HepG2 (cell line): ENCODE measurements around the gene DNMT3B. TPM values are rescaled to one million over a fixed set of nuclear protein-coding genes. Genes with fewer than 3 reads are reported as not detected.

Experiments
- CEBPG ChIP-seq: IDR thresholded peaks from 2 replicates; pipeline ENCODE4 v1.6.1; 2016
- DNMT1 ChIP-seq: sonication (generic); formaldehyde crosslinking; IDR thresholded peaks from 2 replicates; pipeline ENCODE4 v1.5.1; 2020; ENCODE audit warnings: mild to moderate bottlenecking, missing genetic modification reagents
- DRAP1 ChIP-seq: IDR thresholded peaks from 2 replicates; pipeline ENCODE4 v1.6.1; 2016; ENCODE audit warnings: missing genetic modification reagents, missing compliant biosample characterization
- ETV5 ChIP-seq: IDR thresholded peaks from 2 replicates; pipeline ENCODE4 v1.6.1; 2018; ENCODE audit warnings: missing biosample characterization, missing genetic modification reagents, inconsistent platforms, borderline replicate concordance
- FOXM1 ChIP-seq: sonication (generic); formaldehyde crosslinking; IDR thresholded peaks from 2 replicates; pipeline ENCODE4 v1.5.0; 2020; ENCODE audit warnings: missing genetic modification reagents
- GRHL1 ChIP-seq: sonication (generic); formaldehyde crosslinking; conservative IDR thresholded peaks from 2 replicates; pipeline ENCODE4 v1.8.0; 2022; ENCODE audit warnings: missing genetic modification reagents
- HNRNPK ChIP-seq: fragments of 200-400 bp; formaldehyde crosslinking; IDR thresholded peaks from 2 replicates; pipeline ENCODE4 v1.6.1; 2018; ENCODE audit warnings: low read length, low read depth, moderate library complexity, mild to moderate bottlenecking; ENCODE audit not compliant: poor library complexity, severe bottlenecking
- KLF12 ChIP-seq: sonication (generic); formaldehyde crosslinking; IDR thresholded peaks from 2 replicates; pipeline ENCODE4 v1.4.0; 2020; ENCODE audit warnings: missing genetic modification reagents, borderline replicate concordance
- MXI1 ChIP-seq: IDR thresholded peaks from 3 replicates; pipeline ENCODE4 v1.6.1; 2012; ENCODE audit warnings: low read depth, low read length, inconsistent platforms, borderline replicate concordance
- NBN ChIP-seq: fragments of 450-650 bp; conservative IDR thresholded peaks from 2 replicates; pipeline ENCODE4 v1.6.1; 2017
- PLSCR1 ChIP-seq: sonication (generic); formaldehyde crosslinking; IDR thresholded peaks from 2 replicates; pipeline ENCODE4 v1.5.0; 2020; ENCODE audit warnings: missing genetic modification reagents, mild to moderate bottlenecking, borderline replicate concordance
- RELA ChIP-seq: sonication (generic); formaldehyde crosslinking; IDR thresholded peaks from 2 replicates; pipeline ENCODE4 v1.4.0; 2020; ENCODE audit warnings: missing genetic modification reagents
- SIN3A ChIP-seq: IDR thresholded peaks from 2 replicates; pipeline ENCODE4 v1.6.1; 2011; ENCODE audit warnings: low read depth, mild to moderate bottlenecking, control low read depth, low read length, borderline replicate concordance
- SKIL ChIP-seq: sonication (generic); formaldehyde crosslinking; IDR thresholded peaks from 2 replicates; pipeline ENCODE4 v1.8.0; 2022; ENCODE audit warnings: missing genetic modification reagents, mild to moderate bottlenecking, moderate library complexity, borderline replicate concordance
- SMAD3 ChIP-seq: sonication (generic); formaldehyde crosslinking; IDR thresholded peaks from 2 replicates; pipeline ENCODE4 v1.4.0; 2020; ENCODE audit warnings: missing genetic modification reagents
- SMARCE1 ChIP-seq: fragments of 450-650 bp; IDR thresholded peaks from 2 replicates; pipeline ENCODE4 v1.6.1; 2017; ENCODE audit warnings: borderline replicate concordance
- SRSF9 ChIP-seq: fragments of 200-400 bp; formaldehyde crosslinking; IDR thresholded peaks from 2 replicates; pipeline ENCODE4 v1.6.1; 2018; ENCODE audit warnings: borderline replicate concordance, mild to moderate bottlenecking, low read depth, low read length; ENCODE audit not compliant: insufficient read depth, poor library complexity, severe bottlenecking
- TCF12 ChIP-seq, 2 experiments: fragments of 450-650 bp in 1 of 2; sonication (generic) in 1 of 2; formaldehyde crosslinking in 1 of 2; IDR thresholded peaks; 2 replicates each; pipeline versions ENCODE4 v1.6.1 to v1.8.0; 2017 to 2022; ENCODE audit warnings: antibody characterized with exemption in 1 of 2, mild to moderate bottlenecking in 1 of 2, missing genetic modification reagents in 1 of 2, moderate library complexity in 1 of 2
- WIZ ChIP-seq: sonication (generic); formaldehyde crosslinking; IDR thresholded peaks from 2 replicates; pipeline ENCODE4 v1.5.1; 2020; ENCODE audit warnings: mild to moderate bottlenecking, missing genetic modification reagents
- ZC3H4 ChIP-seq: sonication (generic); formaldehyde crosslinking; IDR thresholded peaks from 2 replicates; pipeline ENCODE4 v1.4.0; 2020; ENCODE audit warnings: missing genetic modification reagents, borderline replicate concordance
- ZKSCAN1 ChIP-seq: fragments of 150-350 bp; IDR thresholded peaks from 2 replicates; pipeline ENCODE4 v1.6.1; 2014; ENCODE audit warnings: low read length
- ZNF430 ChIP-seq: sonication (generic); formaldehyde crosslinking; IDR thresholded peaks from 2 replicates; pipeline ENCODE4 v1.9.0; 2021; ENCODE audit warnings: mild to moderate bottlenecking, missing genetic modification reagents
- ZNF562 ChIP-seq: sonication (generic); formaldehyde crosslinking; IDR thresholded peaks from 2 replicates; pipeline ENCODE4 v1.8.0; 2022; ENCODE audit warnings: missing genetic modification reagents, borderline replicate concordance
- ZNF589 ChIP-seq: sonication (generic); formaldehyde crosslinking; conservative IDR thresholded peaks from 2 replicates; pipeline ENCODE4 v1.8.0; 2022; ENCODE audit warnings: mild to moderate bottlenecking, moderate library complexity, missing genetic modification reagents
- ZNF737 ChIP-seq: sonication (generic); formaldehyde crosslinking; IDR thresholded peaks from 2 replicates; pipeline ENCODE4 v1.5.0; 2020; ENCODE audit warnings: missing genetic modification reagents, mild to moderate bottlenecking, borderline replicate concordance
- ZNF746 ChIP-seq: sonication (generic); formaldehyde crosslinking; IDR thresholded peaks from 2 replicates; pipeline ENCODE4 v1.8.0; 2022; ENCODE audit warnings: mild to moderate bottlenecking, missing genetic modification reagents
- ZNF772 ChIP-seq: sonication (generic); formaldehyde crosslinking; IDR thresholded peaks from 2 replicates; pipeline ENCODE4 v1.5.0; 2020; ENCODE audit warnings: mild to moderate bottlenecking, missing genetic modification reagents
- ZSCAN29 ChIP-seq: sonication (generic); formaldehyde crosslinking; conservative IDR thresholded peaks from 2 replicates; pipeline ENCODE4 v1.4.0; 2020; ENCODE audit warnings: mild to moderate bottlenecking, missing genetic modification reagents
- polyA plus RNA-seq, 8 experiments: library from polyadenylated mRNA; depleted of rRNA in 3 of 8; stranded (reverse) in 7 of 8; unstranded in 1 of 8; fragments of >200 nt; fragmentation: Illumina TruSeq in 4 of 8; extraction: Trizol in 4 of 8; gene quantifications; 2 replicates each; pipeline versions ENCODE4 v1.2.1 to v1.2.3, GENCODE V29; 2011 to 2016; ENCODE audit warnings: low read depth in 4 of 8, missing spikeins in 1 of 8, mixed read lengths in 1 of 8; ENCODE audit not compliant: insufficient read depth in 1 of 8
- total RNA-seq, 5 experiments: library from RNA; depleted of rRNA; stranded (reverse); fragments of >200 nt; fragmentation: Illumina TruSeq; extraction: Trizol; gene quantifications; 2 replicates each; pipeline ENCODE4 v1.2.3, GENCODE V29; 2016; ENCODE audit warnings: low read depth in 1 of 5

The DNMT3B gene
- total and polyA plus RNA-seq, 2 of the 13 experiments (the other 11 are each of a cell fraction or from before 2014, with no cell fraction given): 3.8 to 13.9 TPM

GRCh38 chr20:32731882-32732266, 30.3 kb upstream of the DNMT3B start (continued):
- TF ChIP-seq DRAP1 (no peak), ETV5 (no peak), PLSCR1 (CRISPR knock-in tag) (no peak), FOXM1 (CRISPR knock-in tag) (no peak; the same call in 1 of the 2 replicates), KLF12 (CRISPR knock-in tag) (no peak), ZNF430 (CRISPR knock-in tag) (no peak), MXI1 (no peak), ZNF772 (CRISPR knock-in tag) (no peak), ZNF589 (no peak), WIZ (no peak), SMAD3 (peak; percentile 50; the same call in 1 of the 2 replicates), NBN (no peak), ZKSCAN1 (no peak), HNRNPK (no peak), ZNF746 (no peak), SRSF9 (no peak), SMARCE1 (no peak), ZC3H4 (CRISPR knock-in tag) (no peak), SIN3A (no peak), RELA (CRISPR knock-in tag) (no peak), DNMT1 (CRISPR knock-in tag) (no peak), GRHL1 (CRISPR knock-in tag) (no peak), ZNF737 (no peak), ZSCAN29 (CRISPR knock-in tag) (no peak; the same call in 1 of the 2 replicates), TCF12 (IDR thresholded peaks at IDR 0.05) (no peak), TCF12 (CRISPR knock-in tag; IDR thresholded peaks at IDR 0.05) (no peak), CEBPG (peak; percentile 97), ZNF562 (CRISPR knock-in tag) (no peak), SKIL (CRISPR knock-in tag) (peak; percentile 74; the same call in 1 of the 2 replicates)
